Loucy (cell line): ENCODE data around the gene DUSP14.

Experiments
- H2AFZ ChIP-seq: fragments of 200-600 bp; sonication (generic); 2 replicates; pipeline ENCODE4 v1.6.0; 2016; ENCODE audit warnings: antibody characterized with exemption, mild to moderate bottlenecking, low read length, moderate library complexity
- H3F3A ChIP-seq: fragments of 200-600 bp; 2 replicates; pipeline ENCODE4 v1.6.0; 2016; ENCODE audit warnings: antibody characterized with exemption, low read depth, mild to moderate bottlenecking
- H3K27me3 ChIP-seq: fragments of 200-600 bp; sonication (generic); 2 replicates; pipeline ENCODE4 v1.6.1; 2014; ENCODE audit warnings: low read length, mild to moderate bottlenecking; ENCODE audit not compliant: insufficient read depth, poor library complexity, severe bottlenecking
- H3K36me3 ChIP-seq: fragments of 200-600 bp; sonication (generic); 2 replicates; pipeline ENCODE4 v1.6.1; 2016; ENCODE audit warnings: low read length; ENCODE audit not compliant: insufficient read depth
- H3K4me1 ChIP-seq: fragments of 200-600 bp; sonication (generic); 2 replicates; pipeline ENCODE4 v1.5.1; 2014; ENCODE audit warnings: low read length, mild to moderate bottlenecking; ENCODE audit not compliant: insufficient read depth, poor library complexity, severe bottlenecking
- H3K4me2 ChIP-seq: fragments of 200-600 bp; sonication (generic); 2 replicates; pipeline ENCODE4 v1.6.0; 2014; ENCODE audit warnings: antibody characterized with exemption, low read length, low read depth, mild to moderate bottlenecking; ENCODE audit not compliant: poor library complexity, severe bottlenecking
- H3K4me3 ChIP-seq: fragments of 200-600 bp; sonication (generic); 2 replicates; pipeline ENCODE4 v1.5.1; 2014; ENCODE audit warnings: low read length, mild to moderate bottlenecking, mixed read lengths; ENCODE audit not compliant: poor library complexity, severe bottlenecking
- H3K79me2 ChIP-seq: fragments of 200-600 bp; sonication (generic); 2 replicates; pipeline ENCODE4 v1.6.1; 2014; ENCODE audit warnings: low read length; ENCODE audit not compliant: insufficient read depth
- H3K9ac ChIP-seq: fragments of 200-600 bp; sonication (generic); 2 replicates; pipeline ENCODE4 v1.6.0; 2014; ENCODE audit warnings: mild to moderate bottlenecking, low read depth, low read length, moderate library complexity; ENCODE audit not compliant: poor library complexity, severe bottlenecking
- H3K9me2 ChIP-seq: fragments of 200-600 bp; sonication (generic); replicated peaks from 2 replicates; pipeline ENCODE4 v1.6.1; 2016; ENCODE audit warnings: low read depth, low read length, mixed read lengths
- H3K9me3 ChIP-seq: fragments of 200-600 bp; sonication (generic); 2 replicates; pipeline ENCODE4 v1.6.1; 2014; ENCODE audit warnings: mild to moderate bottlenecking, antibody characterized with exemption, low read length, low read depth; ENCODE audit not compliant: insufficient read depth
- H4K20me1 ChIP-seq: fragments of 200-600 bp; sonication (generic); 2 replicates; pipeline ENCODE4 v1.6.0; 2014; ENCODE audit warnings: antibody characterized with exemption, low read length, mild to moderate bottlenecking; ENCODE audit not compliant: insufficient read depth, poor library complexity, severe bottlenecking
- EZH2phosphoT487 ChIP-seq: fragments of 200-600 bp; IDR thresholded peaks from 2 replicates; pipeline ENCODE4 v1.6.1; 2018; ENCODE audit warnings: antibody characterized with exemption, mild to moderate bottlenecking, moderate library complexity, borderline replicate concordance
- TF ChIP-seq, protein P1 (sequence below): fragments of 200-600 bp; sonication (generic); conservative IDR thresholded peaks from 2 replicates; pipeline ENCODE4 v1.5.1; 2014; ENCODE audit warnings: mild to moderate bottlenecking, antibody characterized with exemption, low read length

Gene DUSP14

DNA sequence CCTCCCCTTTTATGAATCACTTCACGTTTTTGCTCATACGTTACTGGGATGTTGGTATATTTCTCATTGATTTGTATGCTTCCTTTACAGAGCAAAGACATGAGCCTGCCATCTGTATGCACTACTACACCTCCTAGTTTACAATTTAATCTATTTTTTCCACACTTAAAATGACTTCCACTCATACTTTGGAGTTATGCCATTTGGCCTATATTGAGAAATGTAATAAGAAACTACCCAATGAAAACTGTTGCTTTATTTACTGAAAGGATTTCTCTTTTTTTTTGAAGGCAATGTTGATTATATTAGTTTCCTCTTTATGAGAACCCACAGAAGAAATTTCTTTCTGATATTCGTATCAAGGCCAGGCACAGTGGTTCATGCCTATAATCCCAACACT, 43.1 kb downstream of the DUSP14 start:
- Histone ChIP-seq H3K27me3 (no peaks in the 10 kb centered on the region), H3K79me2 (no peaks in the 10 kb centered on the region), H4K20me1 (no peaks in the 10 kb centered on the region), H3F3A (no peaks in the 10 kb centered on the region), H3K4me1 (no peaks in the 10 kb centered on the region), H3K9ac (no peak overlapping the region), H3K9me2 (no peaks in the 10 kb centered on the region), H3K36me3 (peaks cover 77% of the 10 kb centered on the region; the same call in 1 of the 2 replicates), H2AFZ (no peak overlapping the region), H3K9me3 (no peaks in the 10 kb centered on the region), H3K4me2 (no peak overlapping the region), H3K4me3 (no peak overlapping the region)
- no peak for TF ChIP-seq EZH2phosphoT487
- TF ChIP-seq, protein P1, sequence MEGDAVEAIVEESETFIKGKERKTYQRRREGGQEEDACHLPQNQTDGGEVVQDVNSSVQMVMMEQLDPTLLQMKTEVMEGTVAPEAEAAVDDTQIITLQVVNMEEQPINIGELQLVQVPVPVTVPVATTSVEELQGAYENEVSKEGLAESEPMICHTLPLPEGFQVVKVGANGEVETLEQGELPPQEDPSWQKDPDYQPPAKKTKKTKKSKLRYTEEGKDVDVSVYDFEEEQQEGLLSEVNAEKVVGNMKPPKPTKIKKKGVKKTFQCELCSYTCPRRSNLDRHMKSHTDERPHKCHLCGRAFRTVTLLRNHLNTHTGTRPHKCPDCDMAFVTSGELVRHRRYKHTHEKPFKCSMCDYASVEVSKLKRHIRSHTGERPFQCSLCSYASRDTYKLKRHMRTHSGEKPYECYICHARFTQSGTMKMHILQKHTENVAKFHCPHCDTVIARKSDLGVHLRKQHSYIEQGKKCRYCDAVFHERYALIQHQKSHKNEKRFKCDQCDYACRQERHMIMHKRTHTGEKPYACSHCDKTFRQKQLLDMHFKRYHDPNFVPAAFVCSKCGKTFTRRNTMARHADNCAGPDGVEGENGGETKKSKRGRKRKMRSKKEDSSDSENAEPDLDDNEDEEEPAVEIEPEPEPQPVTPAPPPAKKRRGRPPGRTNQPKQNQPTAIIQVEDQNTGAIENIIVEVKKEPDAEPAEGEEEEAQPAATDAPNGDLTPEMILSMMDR = no peak

DNA sequence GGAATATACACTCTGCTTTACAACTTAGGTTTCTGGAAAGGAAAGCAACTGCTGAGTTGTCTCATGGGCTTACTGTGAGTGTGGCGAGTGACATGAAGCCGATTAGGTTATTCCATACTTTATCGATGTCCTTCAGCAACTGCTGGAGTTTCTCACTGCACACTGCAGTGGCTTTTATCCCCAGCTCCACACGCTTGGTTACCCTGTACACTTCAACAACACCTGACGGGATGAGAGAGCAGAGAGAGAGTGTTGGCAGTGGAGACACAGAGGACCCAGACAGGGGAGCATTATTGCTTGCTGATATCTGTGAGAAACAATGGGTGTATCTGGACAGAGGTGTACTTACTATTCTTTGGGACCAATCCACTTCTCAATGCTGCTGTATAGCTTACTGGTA, 46.2 kb downstream of the DUSP14 start:
- no peak for TF ChIP-seq EZH2phosphoT487
- TF ChIP-seq, protein P1 = no peak
- Histone ChIP-seq H3K9ac (no peak overlapping the region), H3K4me1 (no peaks in the 10 kb centered on the region), H3K27me3 (no peaks in the 10 kb centered on the region), H2AFZ (no peak overlapping the region), H3F3A (no peaks in the 10 kb centered on the region), H3K36me3 (peaks cover 84% of the 10 kb centered on the region; the same call in 1 of the 2 replicates), H4K20me1 (no peaks in the 10 kb centered on the region), H3K4me3 (no peak overlapping the region), H3K4me2 (no peak overlapping the region), H3K9me2 (no peaks in the 10 kb centered on the region), H3K79me2 (no peaks in the 10 kb centered on the region), H3K9me3 (no peaks in the 10 kb centered on the region)

DNA sequence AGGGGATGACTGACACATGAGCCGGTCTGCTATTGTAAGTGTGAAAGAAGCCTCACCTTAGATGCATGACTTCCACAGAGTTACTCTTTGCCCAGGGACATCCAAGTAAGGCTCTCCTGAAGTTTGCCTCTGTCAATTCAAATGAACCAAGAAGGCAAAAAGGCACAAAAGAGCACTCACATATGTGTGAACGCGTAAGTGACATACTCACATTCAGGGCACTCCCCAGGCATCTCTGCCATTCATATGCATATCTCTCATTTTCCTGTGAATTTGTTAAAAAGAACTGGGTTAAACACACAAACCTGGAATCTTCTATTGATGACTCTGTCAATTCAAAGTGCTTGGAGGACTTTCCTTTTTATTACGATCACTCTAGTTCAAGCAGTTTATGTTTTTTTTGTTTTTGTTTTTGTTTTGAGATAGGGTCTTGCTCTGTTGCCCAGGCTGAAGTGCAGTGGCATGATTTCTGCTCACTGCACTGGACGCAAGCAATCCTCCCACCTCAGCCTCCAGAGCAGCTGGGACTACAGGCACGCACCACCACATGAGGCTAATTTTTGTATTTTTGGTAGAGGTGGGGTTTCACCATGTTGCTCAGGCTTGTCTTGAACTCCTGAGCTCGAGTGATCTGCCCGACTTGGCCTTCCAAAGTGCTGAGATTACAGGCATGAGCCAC, 49.4 kb downstream of the DUSP14 start:
- H3K4me1 ChIP-seq = no peaks in the 10 kb centered on the region
- H3K9me2 ChIP-seq = no peaks in the 10 kb centered on the region
- peaks cover 95% of the 10 kb centered on the region for H3K36me3 ChIP-seq
- no peaks in the 10 kb centered on the region; the same call in 1 of the 2 replicates for H3K79me2 ChIP-seq
- TF ChIP-seq EZH2phosphoT487 = no peak
- TF ChIP-seq, protein P1 = no peak
- no peaks in the 10 kb centered on the region for H3F3A ChIP-seq
- H3K27me3 ChIP-seq = no peaks in the 10 kb centered on the region
- H3K9ac ChIP-seq = no peak overlapping the region
- no peak overlapping the region for H3K4me2 ChIP-seq
- H3K4me3 ChIP-seq = no peak overlapping the region
- H3K9me3 ChIP-seq = no peaks in the 10 kb centered on the region
- no peak overlapping the region for H2AFZ ChIP-seq
- H4K20me1 ChIP-seq = no peaks in the 10 kb centered on the region
